Measurements from ENCODE around the gene KYNU. TPM values are rescaled to one million over a fixed set of nuclear protein-coding genes. Genes with fewer than 3 reads are reported as not detected.
A peak's percentile ranks its signal among the peaks of the same experiment; 100 is the strongest.
"Not testable (repeated sequence)": the region's sequence is repeated elsewhere in the genome, so short reads cannot be mapped to it uniquely, and the experiment has no call there.

Gene KYNU
- total RNA-seq, 6 experiments from 2014 or later, result 0.17 to 0.63 (median 0.34) TPM; not detected in 1

GRCh38 chr2:142866426-142866825, 11.0 kb upstream of the KYNU start:
- Mint-ChIP-seq H3K36me3 (ENCODE audit: low read depth) (0 out of 2 replicates have a peak, but pooled peaks cover 4% of the 10 kb centered on the region), H3K27me3 (ENCODE audit: insufficient read depth) (no peaks in the 10 kb centered on the region), H3K27ac (peak overlapping the region; percentile 36; the same call in 1 of the 2 replicates), H3K4me3 (peak overlapping the region; percentile 61; the same call in 1 of the 2 replicates), H3K4me1 (ENCODE audit: low read depth) (peaks cover 32% of the 10 kb centered on the region), H3K9me3 (no peaks in the 10 kb centered on the region)
- no peak for DNase-seq
- no peak for TF ChIP-seq CTCF (IDR thresholded peaks at IDR 0.05)

- H3K27ac Mint-ChIP-seq, result peak overlapping the region; percentile 58; the same call in 1 of the 2 replicates
- peaks cover 32% of the 10 kb centered on the region for H3K4me1 Mint-ChIP-seq (ENCODE audit: low read depth)
Observed at GRCh38 chr2:142867136-142867535, 10.3 kb upstream of the KYNU start.

GRCh38 chr2:142868229-142868762, 9.2 kb upstream of the KYNU start:
- no peak overlapping the region for H3K27ac Mint-ChIP-seq
- no peaks in the 10 kb centered on the region for H3K9me3 Mint-ChIP-seq
- no peaks in the 10 kb centered on the region for H3K27me3 Mint-ChIP-seq (ENCODE audit: insufficient read depth)
- H3K36me3 Mint-ChIP-seq (ENCODE audit: low read depth), result 0 out of 2 replicates have a peak, but pooled peaks cover 4% of the 10 kb centered on the region
- H3K4me3 Mint-ChIP-seq, result no peak overlapping the region
- no peak for DNase-seq
- H3K4me1 Mint-ChIP-seq (ENCODE audit: low read depth), result peaks cover 43% of the 10 kb centered on the region
- no peak for TF ChIP-seq CTCF (IDR thresholded peaks at IDR 0.05)

More at GRCh38 chr2:142867136-142867535, 10.3 kb upstream of the KYNU start:
- Mint-ChIP-seq H3K9me3 (no peaks in the 10 kb centered on the region), H3K4me3 (no peak overlapping the region), H3K36me3 (ENCODE audit: low read depth) (0 out of 2 replicates have a peak, but pooled peaks cover 4% of the 10 kb centered on the region), H3K27me3 (ENCODE audit: insufficient read depth) (no peaks in the 10 kb centered on the region)
- no peak for DNase-seq
- no peak for TF ChIP-seq CTCF (IDR thresholded peaks at IDR 0.05)

- H3K4me3 Mint-ChIP-seq; H3K9me3 Mint-ChIP-seq; DNase-seq; H3K27me3 Mint-ChIP-seq (ENCODE audit: insufficient read depth); H3K27ac Mint-ChIP-seq; H3K36me3 Mint-ChIP-seq (ENCODE audit: low read depth): not testable (repeated sequence)
- peaks cover 44% of the 10 kb centered on the region for H3K4me1 Mint-ChIP-seq (ENCODE audit: low read depth)
Observed at GRCh38 chr2:142869065-142869460, 8.4 kb upstream of the KYNU start.

GRCh38 chr2:142869461-142870106, 7.9 kb upstream of the KYNU start:
- no peak overlapping the region for H3K4me3 Mint-ChIP-seq
- H3K9me3 Mint-ChIP-seq, result no peaks in the 10 kb centered on the region
- no peaks in the 10 kb centered on the region for H3K27me3 Mint-ChIP-seq (ENCODE audit: insufficient read depth)
- no peak for DNase-seq
- H3K4me1 Mint-ChIP-seq (ENCODE audit: low read depth), result peaks cover 49% of the 10 kb centered on the region
- 0 out of 2 replicates have a peak, but pooled peaks cover 4% of the 10 kb centered on the region for H3K36me3 Mint-ChIP-seq (ENCODE audit: low read depth)
- no peak for TF ChIP-seq CTCF (IDR thresholded peaks at IDR 0.05)
- no peak overlapping the region for H3K27ac Mint-ChIP-seq

GRCh38 chr2:142870526-142870925, 6.9 kb upstream of the KYNU start:
- no peaks in the 10 kb centered on the region for H3K27me3 Mint-ChIP-seq (ENCODE audit: insufficient read depth)
- DNase-seq, result no peak
- 0 out of 2 replicates have a peak, but pooled peaks cover 4% of the 10 kb centered on the region for H3K36me3 Mint-ChIP-seq (ENCODE audit: low read depth)
- H3K9me3 Mint-ChIP-seq, result no peaks in the 10 kb centered on the region
- peaks cover 56% of the 10 kb centered on the region for H3K4me1 Mint-ChIP-seq (ENCODE audit: low read depth)
- no peak overlapping the region for H3K27ac Mint-ChIP-seq
- no peak for TF ChIP-seq CTCF (IDR thresholded peaks at IDR 0.05)
- no peak overlapping the region for H3K4me3 Mint-ChIP-seq

Measured in HFFc6 (cell line).